HCT116 (cell line): ENCODE data around the gene TSPYL2. TPM values are rescaled to one million over a fixed set of nuclear protein-coding genes. Genes with fewer than 3 reads are reported as not detected.

Experiments used
- ATAC-seq: fragments of 200-7000 bp; cut with Tn5 transposase; 2 replicates; pipeline ENCODE4 v1.9.1; 2020; ENCODE audit warnings: mild to moderate bottlenecking, moderate library complexity
- BruUV-seq: library from RNA; stranded (reverse); fragments of 400-500 nt; replicated peaks from 2 replicates; lab custom pipeline; 2021; lab: Mats Ljungman, UMichigan
- CTCF ChIA-PET: fragments of 300-600 bp; sonication (Branson Sonifier 250); formaldehyde crosslinking; loops from one replicate; lab custom pipeline; 2021; ENCODE audit warnings: antibody characterized with exemption; lab: Charles Lee
- POLR2A ChIA-PET: fragments of 300-600, 350-600 bp; sonication (Branson Sonifier 250); formaldehyde crosslinking; loops from one replicate; lab custom pipeline; 2021; ENCODE audit warnings: antibody characterized with exemption; lab: Charles Lee
- RAD21 ChIA-PET, 2 experiments: fragments of 300-600 bp; sonication (Branson Sonifier 250); formaldehyde crosslinking; loops; one replicate each; lab custom pipeline; 2023; ENCODE audit warnings: low total read pairs in 2 of 2; ENCODE audit not compliant: uncharacterized antibody in 2 of 2, unreplicated experiment in 2 of 2, low non-redundant PET in 1 of 2; lab: Charles Lee
- DNase-seq: peaks from one replicate; pipeline ENCODE4 v3.0.0-alpha.2; 2010; ENCODE audit warnings: low read depth, low spot score
- H2AFZ ChIP-seq: fragments of 200-600 bp; shearing (Covaris generic), sonication (generic); 2 replicates; pipeline ENCODE4 v1.6.1; 2017; ENCODE audit warnings: low read depth, mixed run types, mixed read lengths, antibody characterized with exemption, low read length; ENCODE audit not compliant: poor library complexity, severe bottlenecking
- H3K27ac ChIP-seq: 2 replicates; pipeline ENCODE4 v1.5.1; 2012; ENCODE audit warnings: low read depth, low read length
- H3K27me3 ChIP-seq: fragments of 200-600 bp; sonication (generic); 2 replicates; pipeline ENCODE4 v1.6.1; 2016; ENCODE audit warnings: mixed run types, low read length, mixed read lengths; ENCODE audit not compliant: insufficient read depth
- H3K36me3 ChIP-seq, 2 experiments: fragments of 200-500 bp in 1 of 2; fragments of 200-600 bp in 1 of 2; sonication (Bioruptor generic) in 1 of 2; sonication (generic) in 1 of 2; 2 replicates each; pipeline versions ENCODE4 v1.5.1 to v1.6.1; 2014 to 2016; ENCODE audit warnings: low read length in 2 of 2, inconsistent platforms in 1 of 2, mixed read lengths in 1 of 2, mixed run types in 1 of 2; ENCODE audit not compliant: insufficient read depth in 2 of 2, control insufficient read depth in 1 of 2
- H3K4me1 ChIP-seq, 2 experiments: fragments of 200-600 bp in 1 of 2; sonication (generic) in 1 of 2; 2 replicates each; pipeline versions ENCODE4 v1.5.1 to v1.6.1; 2012 to 2017; ENCODE audit warnings: low read length in 2 of 2, inconsistent platforms in 1 of 2, mild to moderate bottlenecking in 1 of 2, mixed read lengths in 1 of 2, mixed run types in 1 of 2, moderate library complexity in 1 of 2; ENCODE audit not compliant: insufficient read depth in 2 of 2, control insufficient read depth in 1 of 2
- H3K4me2 ChIP-seq: fragments of 200-600 bp; sonication (generic); 2 replicates; pipeline ENCODE4 v1.6.1; 2017; ENCODE audit warnings: mixed run types, low read length, mixed read lengths
- H3K4me3 ChIP-seq, 2 experiments: fragments of 200-600 bp in 1 of 2; sonication (generic) in 1 of 2; replicated peaks in 1 of 2; 2 replicates each; pipeline ENCODE4 v1.5.1; 2011 to 2016; ENCODE audit warnings: low read length in 2 of 2, control low read depth in 1 of 2, low read depth in 1 of 2, mild to moderate bottlenecking in 1 of 2, mixed read lengths in 1 of 2, mixed run types in 1 of 2
- H3K79me2 ChIP-seq: fragments of 200-600 bp; sonication (generic); 2 replicates; pipeline ENCODE4 v1.6.1; 2017; ENCODE audit warnings: mild to moderate bottlenecking, mixed run types, low read length, moderate library complexity, mixed read lengths; ENCODE audit not compliant: insufficient read depth
- H3K9ac ChIP-seq: fragments of 200-600 bp; sonication (generic); 2 replicates; pipeline ENCODE4 v1.6.1; 2016; ENCODE audit warnings: low read length, mixed read lengths
- H3K9me2 ChIP-seq: fragments of 200-600 bp; sonication (generic), shearing (Covaris generic); 2 replicates; pipeline ENCODE4 v1.6.1; 2017; ENCODE audit warnings: mixed run types, mild to moderate bottlenecking, moderate library complexity; ENCODE audit not compliant: insufficient read depth
- H3K9me3 ChIP-seq, 2 experiments: fragments of 200-500 bp in 1 of 2; fragments of 200-600 bp in 1 of 2; sonication (Bioruptor generic) in 1 of 2; sonication (generic) in 1 of 2; 2 replicates each; pipeline ENCODE4 v1.6.1; 2014 to 2017; ENCODE audit warnings: low read length in 2 of 2, mixed read lengths in 2 of 2, inconsistent platforms in 1 of 2, low read depth in 1 of 2, mild to moderate bottlenecking in 1 of 2, mixed run types in 1 of 2, moderate library complexity in 1 of 2; ENCODE audit not compliant: control insufficient read depth in 1 of 2, insufficient read depth in 1 of 2
- H4K20me1 ChIP-seq: fragments of 200-600 bp; sonication (generic), shearing (Covaris generic); 2 replicates; pipeline ENCODE4 v1.6.1; 2017; ENCODE audit warnings: mixed run types, mild to moderate bottlenecking, moderate library complexity; ENCODE audit not compliant: insufficient read depth
- ELF1 ChIP-seq: IDR thresholded peaks from 2 replicates; pipeline ENCODE4 v1.6.1; 2012; ENCODE audit warnings: low read depth, borderline replicate concordance
- EZH2phosphoT487 ChIP-seq: fragments of 200-600 bp; IDR thresholded peaks from 2 replicates; pipeline ENCODE4 v1.6.1; 2018; ENCODE audit warnings: antibody characterized with exemption, borderline replicate concordance
- FOSL1 ChIP-seq: IDR thresholded peaks from 2 replicates; pipeline ENCODE4 v1.6.1; 2012; ENCODE audit warnings: low read depth
- JUND ChIP-seq: IDR thresholded peaks from 2 replicates; pipeline ENCODE4 v1.6.1; 2012
- MAX ChIP-seq: IDR thresholded peaks from 2 replicates; pipeline ENCODE4 v1.6.1; 2012
- POLR2A ChIP-seq: IDR thresholded peaks from 2 replicates; pipeline ENCODE4 v1.7.0; 2011; ENCODE audit warnings: borderline replicate concordance; ENCODE audit not compliant: insufficient read depth, insufficient read length; ENCODE audit errors: extremely low read depth
- POLR2AphosphoS5 ChIP-seq: IDR thresholded peaks from 2 replicates; pipeline ENCODE4 v1.6.1; 2011; ENCODE audit warnings: mild to moderate bottlenecking, low read depth, low read length, moderate library complexity
- SIN3A ChIP-seq: IDR thresholded peaks from 2 replicates; pipeline ENCODE4 v1.6.1; 2012; ENCODE audit warnings: low read depth
- YY1 ChIP-seq: IDR thresholded peaks from 2 replicates; pipeline ENCODE4 v1.6.1; 2011; ENCODE audit warnings: low read length, low read depth, moderate library complexity, mild to moderate bottlenecking; ENCODE audit not compliant: insufficient replicate concordance; ENCODE audit errors: extremely low read depth
- ZFX ChIP-seq: fragments of 450-650 bp; IDR thresholded peaks from 2 replicates; pipeline ENCODE4 v1.6.1; 2017
- intact Hi-C: fragments of 100-400 bp; cut with micrococcal nuclease; formaldehyde crosslinking; loops from 2 replicates; pipeline ENCODE4 v1.10.0; 2022
- total RNA-seq: library from RNA; stranded (reverse); gene quantifications from one replicate; pipeline ENCODE4 v1.2.1, GENCODE V29; 2021; ENCODE audit not compliant: unreplicated experiment
- TF ChIP-seq, protein P1 (sequence below), 3 experiments: fragments of 200-600 bp in 1 of 3; sonication (generic) in 1 of 3; IDR thresholded peaks in 2 of 3; conservative IDR thresholded peaks in 1 of 3; 2 replicates each; pipeline ENCODE4 v1.5.1; 2012 to 2017; ENCODE audit warnings: low read depth in 2 of 3, low read length in 2 of 3, antibody characterized with exemption in 1 of 3, borderline replicate concordance in 1 of 3, control low read depth in 1 of 3, mild to moderate bottlenecking in 1 of 3, mixed read lengths in 1 of 3, mixed run types in 1 of 3, moderate library complexity in 1 of 3; ENCODE audit not compliant: insufficient read depth in 1 of 3
- TF ChIP-seq, protein P2 (sequence below): IDR thresholded peaks from 2 replicates; pipeline ENCODE4 v1.6.1; 2011; ENCODE audit warnings: mild to moderate bottlenecking, low read length, moderate library complexity; ENCODE audit not compliant: insufficient replicate concordance; ENCODE audit errors: extremely low read depth
- TF ChIP-seq, protein P3 (sequence below): IDR thresholded peaks from 2 replicates; pipeline ENCODE4 v1.6.1; 2012; ENCODE audit warnings: low read depth

The TSPYL2 gene
- total RNA-seq, 1 experiment from 2014 or later = 19.2 TPM

DNA sequence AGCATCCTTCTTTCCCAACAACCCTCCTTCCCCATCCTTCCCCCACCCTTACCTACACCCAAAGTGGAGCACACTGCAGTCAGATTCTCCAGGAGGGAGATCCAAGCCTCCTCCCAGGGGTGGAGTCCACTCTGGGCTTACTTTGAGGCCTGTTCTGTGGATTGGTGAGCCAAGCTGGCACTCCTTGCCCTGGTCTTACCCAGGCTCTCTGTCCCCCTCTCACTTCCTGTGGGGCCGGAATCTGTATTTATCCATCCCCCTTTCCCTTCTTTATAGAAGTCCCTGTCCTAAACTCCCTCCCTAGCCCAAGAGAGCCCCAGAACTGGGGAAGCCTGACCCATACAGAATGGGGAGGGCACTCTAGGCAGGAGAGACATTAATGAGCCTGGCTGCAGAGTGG lies 3.2 kb upstream of the TSPYL2 start:
- RAD21 ChIA-PET = no interaction called here
- H3K9me2 ChIP-seq = no peaks in the 10 kb centered on the region
- peaks cover 0 to 14% of the 10 kb centered on the region in 2 experiments; a peak in 2 of 4 replicates for H3K4me1 ChIP-seq
- no peak overlapping the region for H3K9ac ChIP-seq
- TF ChIP-seq EZH2phosphoT487 (no peak), SIN3A (no peak), JUND (no peak), MAX (no peak), ELF1 (no peak), ZFX (no peak), POLR2A (no peak), POLR2AphosphoS5 (no peak), FOSL1 (no peak), YY1 (no peak)
- TF ChIP-seq, protein P1, sequence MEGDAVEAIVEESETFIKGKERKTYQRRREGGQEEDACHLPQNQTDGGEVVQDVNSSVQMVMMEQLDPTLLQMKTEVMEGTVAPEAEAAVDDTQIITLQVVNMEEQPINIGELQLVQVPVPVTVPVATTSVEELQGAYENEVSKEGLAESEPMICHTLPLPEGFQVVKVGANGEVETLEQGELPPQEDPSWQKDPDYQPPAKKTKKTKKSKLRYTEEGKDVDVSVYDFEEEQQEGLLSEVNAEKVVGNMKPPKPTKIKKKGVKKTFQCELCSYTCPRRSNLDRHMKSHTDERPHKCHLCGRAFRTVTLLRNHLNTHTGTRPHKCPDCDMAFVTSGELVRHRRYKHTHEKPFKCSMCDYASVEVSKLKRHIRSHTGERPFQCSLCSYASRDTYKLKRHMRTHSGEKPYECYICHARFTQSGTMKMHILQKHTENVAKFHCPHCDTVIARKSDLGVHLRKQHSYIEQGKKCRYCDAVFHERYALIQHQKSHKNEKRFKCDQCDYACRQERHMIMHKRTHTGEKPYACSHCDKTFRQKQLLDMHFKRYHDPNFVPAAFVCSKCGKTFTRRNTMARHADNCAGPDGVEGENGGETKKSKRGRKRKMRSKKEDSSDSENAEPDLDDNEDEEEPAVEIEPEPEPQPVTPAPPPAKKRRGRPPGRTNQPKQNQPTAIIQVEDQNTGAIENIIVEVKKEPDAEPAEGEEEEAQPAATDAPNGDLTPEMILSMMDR (IDR thresholded peaks at IDR 0.05 in 2 of 3, conservative IDR thresholded peaks at IDR 0.05 in 1 of 3; ENCODE audit: borderline replicate concordance in 1 of 3, insufficient read depth in 1 of 3, low read depth in 2 of 3, low read length in 2 of 3) = no peak
- TF ChIP-seq, protein P2, sequence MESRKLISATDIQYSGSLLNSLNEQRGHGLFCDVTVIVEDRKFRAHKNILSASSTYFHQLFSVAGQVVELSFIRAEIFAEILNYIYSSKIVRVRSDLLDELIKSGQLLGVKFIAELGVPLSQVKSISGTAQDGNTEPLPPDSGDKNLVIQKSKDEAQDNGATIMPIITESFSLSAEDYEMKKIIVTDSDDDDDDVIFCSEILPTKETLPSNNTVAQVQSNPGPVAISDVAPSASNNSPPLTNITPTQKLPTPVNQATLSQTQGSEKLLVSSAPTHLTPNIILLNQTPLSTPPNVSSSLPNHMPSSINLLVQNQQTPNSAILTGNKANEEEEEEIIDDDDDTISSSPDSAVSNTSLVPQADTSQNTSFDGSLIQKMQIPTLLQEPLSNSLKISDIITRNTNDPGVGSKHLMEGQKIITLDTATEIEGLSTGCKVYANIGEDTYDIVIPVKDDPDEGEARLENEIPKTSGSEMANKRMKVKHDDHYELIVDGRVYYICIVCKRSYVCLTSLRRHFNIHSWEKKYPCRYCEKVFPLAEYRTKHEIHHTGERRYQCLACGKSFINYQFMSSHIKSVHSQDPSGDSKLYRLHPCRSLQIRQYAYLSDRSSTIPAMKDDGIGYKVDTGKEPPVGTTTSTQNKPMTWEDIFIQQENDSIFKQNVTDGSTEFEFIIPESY = no peak
- TF ChIP-seq, protein P3, sequence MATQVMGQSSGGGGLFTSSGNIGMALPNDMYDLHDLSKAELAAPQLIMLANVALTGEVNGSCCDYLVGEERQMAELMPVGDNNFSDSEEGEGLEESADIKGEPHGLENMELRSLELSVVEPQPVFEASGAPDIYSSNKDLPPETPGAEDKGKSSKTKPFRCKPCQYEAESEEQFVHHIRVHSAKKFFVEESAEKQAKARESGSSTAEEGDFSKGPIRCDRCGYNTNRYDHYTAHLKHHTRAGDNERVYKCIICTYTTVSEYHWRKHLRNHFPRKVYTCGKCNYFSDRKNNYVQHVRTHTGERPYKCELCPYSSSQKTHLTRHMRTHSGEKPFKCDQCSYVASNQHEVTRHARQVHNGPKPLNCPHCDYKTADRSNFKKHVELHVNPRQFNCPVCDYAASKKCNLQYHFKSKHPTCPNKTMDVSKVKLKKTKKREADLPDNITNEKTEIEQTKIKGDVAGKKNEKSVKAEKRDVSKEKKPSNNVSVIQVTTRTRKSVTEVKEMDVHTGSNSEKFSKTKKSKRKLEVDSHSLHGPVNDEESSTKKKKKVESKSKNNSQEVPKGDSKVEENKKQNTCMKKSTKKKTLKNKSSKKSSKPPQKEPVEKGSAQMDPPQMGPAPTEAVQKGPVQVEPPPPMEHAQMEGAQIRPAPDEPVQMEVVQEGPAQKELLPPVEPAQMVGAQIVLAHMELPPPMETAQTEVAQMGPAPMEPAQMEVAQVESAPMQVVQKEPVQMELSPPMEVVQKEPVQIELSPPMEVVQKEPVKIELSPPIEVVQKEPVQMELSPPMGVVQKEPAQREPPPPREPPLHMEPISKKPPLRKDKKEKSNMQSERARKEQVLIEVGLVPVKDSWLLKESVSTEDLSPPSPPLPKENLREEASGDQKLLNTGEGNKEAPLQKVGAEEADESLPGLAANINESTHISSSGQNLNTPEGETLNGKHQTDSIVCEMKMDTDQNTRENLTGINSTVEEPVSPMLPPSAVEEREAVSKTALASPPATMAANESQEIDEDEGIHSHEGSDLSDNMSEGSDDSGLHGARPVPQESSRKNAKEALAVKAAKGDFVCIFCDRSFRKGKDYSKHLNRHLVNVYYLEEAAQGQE = no peak
- H3K79me2 ChIP-seq = peaks cover 8% of the 10 kb centered on the region; the same call in 1 of the 2 replicates
- no peak for ATAC-seq
- no peak overlapping the region for H3K4me2 ChIP-seq
- no peak overlapping the region for H2AFZ ChIP-seq
- intact Hi-C loops = no loop called here
- BruUV-seq = no TSS peak
- no peaks in the 10 kb centered on the region for H3K36me3 ChIP-seq
- CTCF ChIA-PET = no interaction called here
- no peaks in the 10 kb centered on the region for H4K20me1 ChIP-seq
- POLR2A ChIA-PET = no interaction called here
- H3K27ac ChIP-seq = no peak overlapping the region
- H3K27me3 ChIP-seq = no peaks in the 10 kb centered on the region
- DNase-seq = no peak
- H3K9me3 ChIP-seq = no peaks in the 10 kb centered on the region
- H3K4me3 ChIP-seq = no peak overlapping the region
